Prostate gland (tissue), 2 donors: ENCODE measurements around the gene SPARC.

ENCODE experiments used
- CTCF ChIP-seq, 4 experiments: fragments of 200-600 bp in 2 of 4; fragments of 450-650 bp in 2 of 4; sonication (generic) in 2 of 4; IDR thresholded peaks; 1 replicate in 3 of 4; 2 replicates in 1 of 4; pipeline ENCODE4 v1.5.1; 2016 to 2019; ENCODE audit warnings: antibody characterized with exemption in 4 of 4, mild to moderate bottlenecking in 2 of 4, moderate library complexity in 2 of 4
- POLR2A ChIP-seq: fragments of 450-650 bp; IDR thresholded peaks from one replicate; pipeline ENCODE4 v1.6.1; 2016; ENCODE audit warnings: antibody characterized with exemption, mild to moderate bottlenecking

- TF ChIP-seq CTCF (IDR thresholded peaks at IDR 0.05) (no peak), POLR2A (no peak)
These were observed 38.6 kb downstream of the SPARC start for GRCh38 chr5:151648089-151648488.
